IPS DF 19.7 (cell line): ENCODE data around the gene SEMA4D.

ENCODE experiments used
- DNase-seq: peaks from one replicate; pipeline ENCODE4 v3.0.0-alpha.2; 2013; ENCODE audit warnings: low read depth, low spot score

SEMA4D gene

DNA sequence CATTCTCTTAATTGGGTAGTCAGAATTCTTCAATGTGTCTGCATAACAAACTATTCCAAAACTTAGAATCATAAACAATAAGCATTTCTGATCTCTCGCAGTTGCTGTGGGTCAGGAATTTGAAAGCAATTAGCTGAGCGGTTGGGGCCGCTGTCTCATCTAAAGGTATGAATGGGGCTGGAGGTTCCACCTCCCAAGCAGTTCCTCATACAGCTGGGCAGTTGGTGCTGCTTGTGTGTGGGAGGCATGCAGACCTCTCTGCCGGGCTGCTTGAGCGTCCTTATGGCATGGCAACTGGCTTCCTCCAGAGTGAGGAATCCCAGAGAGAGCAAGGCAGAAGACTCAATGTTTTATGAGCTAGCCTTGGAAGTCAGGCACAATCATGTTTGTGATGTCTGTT, 30.2 kb upstream of the SEMA4D start:
- no peak for DNase-seq

DNA sequence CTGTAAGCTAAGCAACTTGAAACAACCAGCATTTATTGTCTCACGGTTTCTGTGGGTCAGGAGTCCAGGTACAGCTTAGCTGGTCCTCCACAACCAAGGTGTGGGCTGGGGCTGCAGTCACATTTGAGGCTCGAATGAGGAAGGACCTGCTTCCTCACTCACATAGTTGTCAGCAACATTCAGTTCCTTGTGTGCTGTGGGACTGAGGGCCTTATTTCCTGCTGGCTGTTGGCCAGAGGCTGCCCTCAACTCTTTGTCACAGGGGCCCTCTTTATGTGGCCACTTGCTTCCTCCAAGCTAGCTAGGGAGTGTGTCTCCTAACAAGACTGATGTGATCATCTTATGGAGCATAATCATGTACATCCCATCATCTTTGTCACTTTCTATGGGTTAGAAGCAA, 29.2 kb upstream of the SEMA4D start:
- no peak for DNase-seq

DNA sequence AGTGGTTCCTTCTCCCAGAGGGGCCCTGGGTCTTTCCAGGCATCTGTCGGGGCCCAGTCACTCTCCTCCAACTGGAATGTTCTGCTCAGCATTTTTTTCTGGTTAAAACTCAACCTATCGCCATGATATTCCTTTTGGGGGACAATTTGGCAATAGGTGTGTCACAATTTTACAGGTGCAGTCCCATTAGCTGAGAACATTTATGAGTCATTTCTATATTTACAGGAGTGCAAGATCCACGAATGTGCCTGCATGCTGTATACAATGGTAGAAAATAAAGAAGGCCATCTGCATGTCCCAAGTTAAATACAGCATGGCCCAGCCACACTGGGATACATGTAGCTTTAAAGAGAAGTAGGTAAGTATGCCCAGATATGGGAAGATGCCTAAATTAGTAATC, 28.8 kb upstream of the SEMA4D start:
- DNase-seq: no peak

DNA sequence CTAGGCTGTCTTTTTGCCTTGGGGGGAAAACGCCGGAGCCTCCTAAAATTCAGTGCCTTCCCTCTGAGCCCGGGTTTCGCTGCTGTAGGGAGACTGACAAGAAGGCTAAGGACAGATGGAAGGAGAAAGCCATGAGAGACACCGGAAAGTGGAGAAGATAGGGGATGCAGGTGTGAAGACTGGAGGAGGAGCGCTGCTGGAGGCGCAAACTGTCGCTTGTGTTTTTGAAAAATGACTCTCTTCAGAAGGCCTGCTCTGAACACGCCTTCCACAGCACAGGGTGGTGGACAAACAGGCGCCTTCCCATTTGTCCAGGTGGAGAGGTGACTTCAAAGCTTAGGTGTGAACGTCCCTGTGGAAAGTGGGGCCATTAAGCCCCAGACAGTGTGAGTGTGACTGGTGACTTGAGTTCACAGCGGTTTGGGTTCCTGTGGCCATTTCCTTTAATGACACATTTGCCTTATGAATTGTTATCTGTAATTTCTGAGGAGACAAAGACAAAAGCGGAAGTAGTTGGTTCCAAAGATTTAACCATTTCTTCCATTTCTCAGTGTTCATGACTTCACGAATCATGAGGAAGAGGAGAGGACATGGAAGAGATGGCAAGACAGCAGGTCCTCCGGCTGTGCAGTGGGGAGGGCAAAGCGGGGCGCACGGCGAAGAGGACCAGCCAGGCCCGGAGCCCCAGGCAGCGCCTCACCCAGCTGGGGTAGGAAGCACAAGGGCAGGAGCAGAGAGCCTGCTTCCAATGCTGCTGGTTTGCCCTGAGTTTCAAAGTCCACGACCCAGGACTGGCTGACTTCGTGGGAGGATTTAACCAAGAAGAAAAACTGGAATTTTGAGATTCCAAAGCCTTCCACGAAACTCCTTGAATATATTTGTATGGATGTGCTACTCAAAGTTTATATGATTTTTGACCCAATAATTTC, 27.8 kb upstream of the SEMA4D start:
- DNase-seq: no peak

DNA sequence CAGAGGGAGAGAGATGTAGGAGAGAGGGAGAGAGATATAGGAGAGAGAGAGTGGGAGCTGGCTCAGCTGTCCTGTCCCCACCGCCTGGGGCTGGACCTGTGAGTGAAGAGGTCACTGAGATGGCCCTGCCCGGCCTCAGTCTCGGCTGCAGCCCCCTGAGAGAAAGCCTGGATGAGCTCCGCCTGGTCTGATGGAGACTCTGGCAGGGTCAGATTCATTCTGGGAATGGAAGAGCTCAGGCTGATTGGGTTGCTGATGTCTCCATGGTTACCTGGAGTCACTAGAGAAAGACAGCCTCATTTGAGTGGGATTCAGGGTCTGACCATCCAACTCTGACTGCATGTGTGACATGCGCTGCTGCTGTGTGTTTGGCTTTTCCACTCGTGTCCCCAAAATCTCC, 27.1 kb upstream of the SEMA4D start:
- no peak for DNase-seq

DNA sequence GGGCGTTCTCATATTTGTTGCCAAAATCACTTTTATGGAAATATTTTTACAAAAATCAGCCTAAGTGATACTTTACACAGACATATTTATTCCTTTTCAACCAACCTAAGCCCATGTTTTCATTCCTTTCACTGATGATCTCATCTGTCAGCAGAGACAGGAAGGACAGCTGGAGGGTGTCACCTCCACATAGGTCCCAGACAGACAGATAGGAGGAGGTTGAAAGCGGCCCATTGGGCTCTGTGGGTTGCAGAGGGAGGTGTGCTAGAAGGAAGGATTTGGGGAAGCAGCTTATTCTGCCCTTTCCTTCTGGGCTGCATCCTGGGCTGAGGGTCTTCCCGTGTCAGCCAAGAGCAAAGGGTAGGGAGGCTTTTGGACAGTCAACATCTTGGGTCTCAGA, 26.0 kb upstream of the SEMA4D start:
- DNase-seq: no peak

DNA sequence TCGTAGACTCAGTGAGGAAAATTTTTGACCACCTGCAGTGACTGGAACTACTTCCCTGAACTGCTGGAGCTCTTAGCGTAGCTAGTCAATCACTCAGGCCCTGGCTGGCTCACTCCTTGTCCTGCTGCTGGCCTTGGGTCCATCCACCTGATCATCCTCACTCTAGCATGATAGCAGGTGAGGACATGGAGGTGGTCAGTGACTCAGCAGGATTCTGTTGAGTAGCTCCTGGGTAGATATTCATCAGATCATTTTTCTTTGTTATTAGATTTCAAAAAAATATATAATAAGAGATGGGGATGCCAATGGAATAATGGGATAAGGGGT, 25.0 kb upstream of the SEMA4D start:
- no peak for DNase-seq

DNA sequence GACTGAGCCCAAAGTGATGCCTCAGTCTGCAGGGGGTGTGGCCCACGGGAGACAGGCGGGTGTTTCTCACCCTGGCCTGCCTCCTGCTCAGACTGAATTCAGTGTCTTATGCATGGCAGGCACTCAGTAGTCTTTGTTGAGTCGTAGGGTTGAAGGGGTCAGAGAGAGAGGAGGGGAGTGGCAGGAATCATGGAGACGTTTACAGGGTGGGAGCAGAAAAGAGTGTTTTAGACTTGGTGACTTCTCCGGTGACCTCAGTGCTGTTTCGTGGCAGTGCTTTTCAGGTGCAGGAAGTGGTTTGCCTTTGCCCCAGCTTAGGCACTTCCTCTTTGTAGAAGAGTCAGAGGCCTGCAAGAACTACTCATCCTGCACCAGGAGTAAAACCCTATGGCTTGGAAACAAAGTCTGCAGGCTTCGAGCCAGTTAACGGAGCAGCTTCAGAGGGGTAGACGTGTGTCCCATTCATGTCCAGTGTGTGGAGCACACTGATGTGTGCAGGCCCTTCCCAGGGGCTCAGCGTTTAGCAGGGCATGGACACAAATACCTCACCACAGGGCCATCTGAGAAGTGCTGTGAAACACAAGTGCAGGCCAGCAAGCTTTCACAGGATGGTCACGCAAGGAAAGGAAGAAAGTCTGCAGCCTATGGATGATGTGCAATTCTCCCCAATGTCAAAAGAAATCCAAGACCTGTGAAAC, 24.5 kb upstream of the SEMA4D start:
- DNase-seq: no peak

DNA sequence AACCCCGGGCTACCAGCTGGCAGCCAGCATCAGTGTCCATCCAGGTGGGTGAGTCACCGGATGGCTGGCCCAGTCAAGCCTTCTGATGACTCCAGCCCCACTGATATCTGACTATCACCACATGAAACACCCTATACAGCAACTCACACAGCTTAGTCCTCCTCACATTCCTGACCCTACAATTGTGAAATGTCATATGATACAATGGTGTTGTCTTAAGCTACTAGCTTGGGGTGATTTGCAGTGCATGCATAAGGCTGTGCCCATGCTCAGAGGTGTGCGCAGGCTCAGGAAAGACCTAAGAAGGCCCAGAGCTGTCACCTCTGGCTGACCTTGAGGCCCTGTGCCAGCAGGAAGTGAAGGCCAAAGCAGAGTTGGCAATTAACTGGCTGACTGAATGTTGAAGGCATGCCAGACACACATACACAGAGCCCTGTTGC, 21.5 kb upstream of the SEMA4D start:
- no peak for DNase-seq

DNA sequence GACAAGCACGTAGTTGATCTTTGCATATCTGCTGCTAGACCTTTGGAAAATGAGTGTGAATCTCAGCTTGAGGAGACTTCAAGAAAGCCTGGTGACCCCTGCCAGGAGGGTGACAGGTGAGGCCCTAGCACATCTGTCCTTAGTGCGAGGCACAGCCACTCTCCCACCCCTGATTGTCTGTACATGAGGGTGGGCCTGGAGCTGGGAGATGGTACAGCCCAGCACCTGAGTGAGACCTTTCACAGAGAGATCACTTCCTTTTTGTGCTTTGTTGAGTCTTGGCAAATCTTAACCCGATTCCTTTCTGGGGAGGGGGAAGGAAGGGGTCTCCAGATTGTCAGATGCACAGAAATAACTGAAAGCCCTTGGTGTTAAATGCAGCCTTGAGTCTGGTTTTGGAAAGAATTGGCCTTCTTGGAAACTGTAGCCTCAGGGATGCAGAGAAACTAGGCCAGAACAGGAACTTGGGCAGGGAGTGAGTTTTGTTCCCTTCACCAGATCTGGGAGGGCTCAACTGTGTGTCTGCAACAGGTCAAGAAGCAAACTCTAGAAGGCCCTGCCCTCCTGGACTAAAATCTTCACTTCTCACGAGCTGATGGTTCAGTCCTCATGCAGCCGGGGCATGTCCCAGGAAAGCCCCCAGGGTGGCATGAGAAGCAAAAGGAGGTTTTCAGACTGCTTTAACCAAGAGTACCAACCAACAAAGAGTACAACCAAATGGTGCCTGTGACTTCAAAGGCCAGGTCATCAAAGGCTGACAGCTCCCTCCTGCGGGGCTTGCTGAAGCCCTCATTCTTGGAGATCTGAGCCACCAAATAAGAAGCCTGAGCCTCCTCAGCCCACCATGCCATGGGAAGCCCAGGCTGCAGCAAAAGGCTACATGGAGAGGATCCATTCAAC, 20.8 kb upstream of the SEMA4D start:
- no peak for DNase-seq

DNA sequence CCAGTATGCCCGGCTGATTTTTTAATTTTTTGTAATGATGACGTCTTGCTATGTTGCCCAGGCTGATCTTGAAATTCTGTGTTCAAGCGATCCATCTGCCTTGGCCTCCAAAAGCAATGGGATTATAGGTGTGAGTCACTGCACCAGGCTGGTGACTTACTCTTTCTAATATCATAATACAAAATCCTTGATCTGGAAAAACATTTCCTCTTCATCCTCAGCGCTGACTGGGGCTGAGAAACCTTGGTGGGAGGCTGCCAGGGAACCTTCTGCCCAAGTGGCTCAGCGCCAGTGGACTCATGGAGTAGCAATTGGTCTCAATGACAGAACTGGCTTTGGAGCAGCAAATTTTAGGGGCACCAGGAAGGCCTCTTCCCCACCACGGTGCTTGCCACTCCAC, 17.5 kb upstream of the SEMA4D start:
- DNase-seq: no peak

DNA sequence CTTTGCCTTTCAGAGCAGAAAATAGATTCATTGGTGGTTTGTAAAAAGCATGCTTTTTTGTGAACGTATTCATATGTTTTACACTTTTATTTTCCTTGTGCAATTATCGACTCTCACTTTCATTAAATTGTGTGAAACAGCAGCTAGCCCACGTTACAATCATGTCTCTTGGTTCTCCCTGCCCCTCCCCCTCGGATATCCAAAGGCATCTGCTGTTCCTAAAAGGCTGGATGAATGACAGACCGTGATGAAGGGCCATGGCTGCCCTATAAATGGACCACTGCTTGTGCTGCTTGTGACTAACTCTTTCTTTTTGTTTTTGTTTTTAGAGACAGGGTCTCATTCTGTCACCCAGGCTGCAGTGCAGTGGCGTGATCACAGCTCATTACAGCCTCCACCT, 17.0 kb upstream of the SEMA4D start:
- DNase-seq: no peak

DNA sequence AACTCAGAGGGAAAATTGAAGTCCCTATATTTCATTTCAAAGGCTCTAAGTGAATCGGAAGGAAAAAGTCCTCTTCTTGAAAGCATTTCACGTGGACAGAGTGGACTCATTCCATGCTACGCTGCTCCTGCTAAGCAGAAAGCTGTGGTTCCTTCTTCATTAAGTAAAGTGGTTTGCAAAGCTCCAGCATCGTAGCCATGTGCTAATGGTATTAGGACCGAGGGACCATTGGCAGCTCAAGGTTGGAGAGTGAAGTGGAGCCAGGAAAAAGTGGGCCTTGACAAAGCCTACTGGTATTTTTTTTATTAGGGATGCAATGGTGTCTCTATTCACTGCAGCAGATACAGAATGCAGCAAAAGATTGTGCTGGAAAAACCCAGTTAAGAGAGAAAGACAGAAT, 16.4 kb upstream of the SEMA4D start:
- DNase-seq: no peak

DNA sequence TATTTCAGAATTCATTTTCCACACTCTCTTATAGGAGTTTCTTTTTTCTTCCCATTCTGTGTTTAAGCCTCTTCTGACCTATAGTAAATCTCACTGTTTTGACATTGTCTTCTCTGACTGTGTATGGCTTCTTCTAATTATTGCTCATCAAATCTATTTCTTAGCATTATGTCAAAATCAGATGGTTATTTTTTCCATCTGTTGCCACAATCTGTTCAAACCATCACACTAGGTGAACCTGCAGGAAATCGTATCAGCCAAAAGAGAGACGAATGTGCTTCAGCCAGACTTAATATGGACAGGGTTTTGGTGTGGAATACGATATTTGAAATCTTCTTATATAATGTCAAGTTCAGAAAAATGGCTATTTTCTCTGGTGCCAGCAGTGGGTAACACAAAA, 15.9 kb upstream of the SEMA4D start:
- no peak for DNase-seq

DNA sequence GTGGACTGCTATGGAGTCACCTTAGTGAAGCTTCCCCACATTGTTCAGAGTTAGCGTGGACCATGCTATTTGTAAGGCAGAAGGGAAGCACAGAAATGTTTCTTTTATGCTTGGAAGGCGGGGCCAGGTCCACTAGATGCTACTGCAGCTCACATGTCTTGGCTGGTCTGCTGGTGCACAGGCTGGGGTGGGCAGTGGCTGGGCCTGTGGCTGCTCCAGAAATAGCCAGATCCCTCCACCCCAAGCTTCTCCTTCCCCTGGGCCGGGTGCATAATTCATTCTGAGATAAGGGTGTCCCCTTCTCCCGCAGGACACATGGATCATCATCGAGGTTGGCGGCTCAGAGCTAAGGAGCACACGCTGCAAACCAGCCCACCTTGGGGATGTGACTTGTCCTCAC, 14.5 kb upstream of the SEMA4D start:
- no peak for DNase-seq

DNA sequence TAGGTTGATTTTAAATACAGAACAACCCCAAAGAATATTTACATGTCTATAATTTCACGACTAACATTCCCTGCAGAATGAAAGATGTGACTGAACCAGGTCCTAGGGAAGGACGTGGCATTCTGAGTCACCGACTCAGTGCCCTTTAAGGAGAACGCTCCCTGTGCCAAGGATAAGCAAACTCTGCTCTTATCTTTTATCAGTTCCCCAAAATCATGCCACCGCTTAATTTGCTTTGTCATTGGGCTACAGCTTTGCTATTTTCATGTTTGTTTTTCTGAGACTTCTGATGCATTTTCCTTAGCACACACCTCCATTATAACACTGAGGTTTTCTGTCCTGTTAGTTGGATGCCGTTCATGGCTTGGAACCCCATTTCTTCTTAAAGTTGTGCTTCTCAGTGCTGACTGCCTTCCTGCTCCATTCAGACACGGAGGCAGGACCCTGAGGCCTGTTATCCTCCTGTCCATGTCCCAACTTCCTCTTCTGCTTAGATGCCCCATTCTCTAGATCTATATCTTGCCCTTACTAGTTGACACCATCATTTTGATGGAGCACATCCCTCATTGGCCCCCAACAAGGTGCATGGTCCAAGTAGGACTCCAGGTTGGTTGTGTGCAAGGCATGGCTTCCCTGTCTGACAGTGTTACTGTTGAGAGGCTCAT, 11.2 kb upstream of the SEMA4D start:
- no peak for DNase-seq

DNA sequence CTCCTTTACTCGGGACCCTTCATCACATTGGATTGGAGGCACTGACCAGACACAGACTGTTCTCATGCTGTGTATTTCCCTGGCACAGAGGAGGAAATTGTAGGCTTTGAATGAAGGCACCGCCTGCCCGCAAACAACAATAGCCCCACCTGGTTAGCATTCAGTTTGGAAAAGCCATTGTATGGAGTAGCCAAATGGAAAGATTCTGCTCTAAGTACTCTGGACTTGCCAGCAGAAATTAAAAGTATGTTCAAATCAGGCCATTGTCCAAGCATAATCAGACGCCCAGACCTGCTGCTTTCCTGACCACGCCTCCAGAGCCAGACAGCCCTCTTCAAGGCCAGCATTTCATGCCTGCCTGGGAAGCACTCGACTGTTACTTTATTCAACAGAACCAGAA, 8.0 kb upstream of the SEMA4D start:
- no peak for DNase-seq

DNA sequence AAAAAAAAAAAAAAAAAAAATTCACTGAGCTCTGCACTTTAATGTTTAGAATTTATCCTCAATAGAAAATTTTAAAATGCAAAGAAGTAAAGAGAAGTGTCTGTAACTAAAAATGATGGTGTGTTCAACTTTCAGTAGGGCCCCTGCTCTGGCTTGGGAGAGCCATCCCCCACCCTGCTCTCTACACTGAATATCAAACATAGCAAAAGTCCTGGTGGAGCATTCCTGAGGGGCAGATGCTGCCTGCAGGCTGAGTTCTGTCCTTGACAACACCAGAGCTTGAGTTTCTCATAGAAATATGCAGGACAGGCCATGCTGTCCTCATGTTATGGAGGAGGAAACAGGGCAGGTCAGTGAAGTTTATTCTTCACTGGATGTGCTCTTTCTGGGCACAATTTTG, 7.1 kb upstream of the SEMA4D start:
- no peak for DNase-seq

DNA sequence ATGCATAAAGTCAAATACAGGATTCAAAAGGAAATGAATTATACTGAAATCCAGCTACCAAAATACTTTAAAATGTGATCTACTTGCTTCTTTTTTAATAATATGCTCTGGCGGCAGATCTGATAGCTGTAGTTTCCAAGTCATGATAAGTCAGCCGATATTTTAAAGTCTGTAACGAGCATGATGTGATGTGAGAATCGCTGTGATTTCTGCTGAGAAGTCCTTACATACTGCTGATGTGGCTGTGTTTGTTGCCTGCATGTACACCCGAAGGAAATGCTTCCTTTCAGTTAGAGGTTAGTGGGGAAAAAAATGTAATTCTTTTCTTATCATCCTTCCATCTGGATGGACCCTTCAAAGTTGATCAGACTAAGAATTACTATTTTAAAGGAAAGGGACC, 4.8 kb upstream of the SEMA4D start:
- no peak for DNase-seq

DNA sequence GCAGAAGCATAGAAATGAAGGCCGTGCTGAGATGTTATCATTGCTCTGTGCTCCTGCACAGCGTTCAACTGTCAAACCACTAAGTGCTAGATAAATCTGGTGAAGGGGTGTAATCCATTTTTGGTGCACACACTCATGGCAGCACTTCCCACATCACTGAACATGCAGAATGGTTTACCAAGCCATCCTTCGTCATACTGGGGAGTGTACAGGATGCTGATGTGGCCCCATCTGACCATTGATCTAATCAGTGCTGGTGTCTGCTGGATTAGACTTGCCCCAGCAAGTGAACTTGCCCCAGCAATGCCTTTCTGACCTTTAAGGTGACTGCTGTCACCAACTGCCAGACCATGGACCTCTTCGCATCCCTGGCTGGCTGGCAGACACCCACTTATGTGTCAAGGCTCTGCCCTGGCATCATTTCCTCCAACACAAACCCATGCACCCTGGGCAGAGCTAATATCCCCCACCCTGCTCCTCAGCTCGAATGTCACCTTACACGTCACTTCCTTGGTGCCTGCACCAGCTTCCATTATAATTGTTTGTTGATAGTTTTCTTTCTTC, 4.2 kb upstream of the SEMA4D start:
- DNase-seq: no peak

DNA sequence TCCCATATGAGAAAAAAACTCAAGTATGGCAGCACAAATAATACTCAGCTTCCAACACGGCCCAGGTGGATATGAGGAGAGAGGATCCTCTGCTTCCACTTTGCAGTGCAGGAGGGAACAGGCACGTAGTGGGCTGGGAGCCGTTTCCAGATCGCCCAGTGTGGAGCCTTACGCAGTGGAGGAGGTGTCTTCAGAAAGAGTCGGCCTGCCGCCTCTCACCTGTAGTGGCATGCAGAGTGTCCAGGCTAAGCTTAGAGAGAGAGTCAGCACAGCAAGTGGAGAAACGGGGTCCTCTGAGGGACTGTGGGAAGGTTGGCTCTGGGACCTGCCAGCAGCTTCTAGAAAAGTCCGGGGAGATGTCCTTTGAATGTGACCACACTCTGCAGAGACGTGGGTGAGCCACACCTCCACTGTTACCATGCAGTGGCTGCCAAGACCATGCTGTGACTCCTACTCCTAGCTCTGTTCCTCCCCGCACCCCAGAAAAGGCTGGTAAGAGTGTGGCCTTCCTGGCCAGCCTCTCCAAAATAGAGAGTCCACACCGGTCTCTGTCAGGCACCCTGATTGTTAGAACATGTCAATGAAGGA, 3.5 kb upstream of the SEMA4D start:
- DNase-seq: no peak
